ENCODE results near the gene TBRG4.
A peak's percentile ranks its signal among the peaks of the same experiment; 100 is the strongest.

Gene TBRG4

DNA sequence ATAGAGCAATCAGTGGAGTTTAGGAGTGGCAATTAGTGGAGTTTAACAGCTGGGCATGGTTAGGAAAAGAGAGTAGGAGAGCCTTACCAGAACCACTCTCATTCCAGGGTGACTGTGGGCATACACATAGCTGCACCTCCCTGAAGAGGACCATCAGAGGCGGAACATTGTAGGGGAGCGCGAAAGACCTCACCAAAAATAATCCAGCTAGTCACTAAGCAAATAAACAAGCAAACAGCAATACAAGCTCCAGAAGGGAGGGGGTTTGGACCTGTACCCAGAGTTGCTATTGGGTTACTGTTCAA, 18.6 kb downstream of the TBRG4 start:
- H3K4me1 ChIP-seq = 0 out of 2 replicates have a peak, but pooled peaks cover 2% of the 10 kb centered on the region
- no peaks in the 10 kb centered on the region for H3K9me3 ChIP-seq
- TF ChIP-seq, protein P1, sequence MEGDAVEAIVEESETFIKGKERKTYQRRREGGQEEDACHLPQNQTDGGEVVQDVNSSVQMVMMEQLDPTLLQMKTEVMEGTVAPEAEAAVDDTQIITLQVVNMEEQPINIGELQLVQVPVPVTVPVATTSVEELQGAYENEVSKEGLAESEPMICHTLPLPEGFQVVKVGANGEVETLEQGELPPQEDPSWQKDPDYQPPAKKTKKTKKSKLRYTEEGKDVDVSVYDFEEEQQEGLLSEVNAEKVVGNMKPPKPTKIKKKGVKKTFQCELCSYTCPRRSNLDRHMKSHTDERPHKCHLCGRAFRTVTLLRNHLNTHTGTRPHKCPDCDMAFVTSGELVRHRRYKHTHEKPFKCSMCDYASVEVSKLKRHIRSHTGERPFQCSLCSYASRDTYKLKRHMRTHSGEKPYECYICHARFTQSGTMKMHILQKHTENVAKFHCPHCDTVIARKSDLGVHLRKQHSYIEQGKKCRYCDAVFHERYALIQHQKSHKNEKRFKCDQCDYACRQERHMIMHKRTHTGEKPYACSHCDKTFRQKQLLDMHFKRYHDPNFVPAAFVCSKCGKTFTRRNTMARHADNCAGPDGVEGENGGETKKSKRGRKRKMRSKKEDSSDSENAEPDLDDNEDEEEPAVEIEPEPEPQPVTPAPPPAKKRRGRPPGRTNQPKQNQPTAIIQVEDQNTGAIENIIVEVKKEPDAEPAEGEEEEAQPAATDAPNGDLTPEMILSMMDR (IDR thresholded peaks at IDR 0.05; ENCODE audit: low read depth, low read length) = no peak
- no peak for DNase-seq
- no peak overlapping the region for H3K4me3 ChIP-seq (ENCODE audit: low read depth, low read length)
- H3K36me3 ChIP-seq = no peaks in the 10 kb centered on the region
- no peaks in the 10 kb centered on the region for H3K27me3 ChIP-seq

DNA sequence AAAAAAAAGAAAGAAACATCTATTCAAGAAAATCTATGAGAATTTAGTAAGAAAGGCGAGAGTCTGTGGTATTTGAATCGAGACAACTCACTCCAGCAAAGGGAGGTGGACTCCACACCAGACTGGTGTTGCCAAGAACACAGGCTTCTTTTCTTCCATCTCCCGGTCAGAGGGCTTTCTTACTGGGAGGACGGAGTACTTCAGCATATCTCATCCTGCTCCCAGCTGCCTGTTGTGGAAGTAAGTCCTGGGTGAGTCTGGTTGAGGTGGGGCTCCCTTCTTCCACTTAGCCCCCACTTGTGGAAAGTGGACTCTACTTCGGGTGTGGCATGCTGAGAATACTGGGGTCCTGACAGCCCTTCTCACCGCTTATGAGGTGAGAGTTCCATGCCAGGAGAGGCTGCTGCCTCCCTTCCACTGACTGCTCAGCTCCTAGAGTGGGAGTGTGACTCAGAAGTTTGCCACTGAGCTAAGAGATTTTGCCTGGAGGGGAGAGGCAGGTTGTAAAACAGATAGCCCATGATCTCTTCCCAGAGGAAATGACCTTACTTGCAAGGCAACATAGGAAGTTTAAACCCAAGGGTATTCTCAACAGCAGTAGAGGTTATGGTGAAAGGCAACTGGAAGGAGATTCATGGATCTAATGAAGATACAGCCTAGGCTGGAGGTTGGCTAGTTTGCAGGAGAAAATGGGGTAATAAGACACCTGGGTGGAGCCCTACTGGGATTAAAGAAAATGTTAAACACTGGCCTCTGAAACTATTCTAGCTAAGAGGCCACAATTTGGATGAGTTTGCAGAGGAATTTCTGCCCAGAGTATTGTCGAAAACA, 19.2 kb downstream of the TBRG4 start:
- Histone ChIP-seq H3K4me3 (ENCODE audit: low read depth, low read length) (no peak overlapping the region), H3K27me3 (no peaks in the 10 kb centered on the region), H3K36me3 (no peaks in the 10 kb centered on the region), H3K9me3 (no peaks in the 10 kb centered on the region), H3K4me1 (0 out of 2 replicates have a peak, but pooled peaks cover 2% of the 10 kb centered on the region)
- DNase-seq = no peak
- TF ChIP-seq, protein P1 (IDR thresholded peaks at IDR 0.05; ENCODE audit: low read depth, low read length) = no peak

DNA sequence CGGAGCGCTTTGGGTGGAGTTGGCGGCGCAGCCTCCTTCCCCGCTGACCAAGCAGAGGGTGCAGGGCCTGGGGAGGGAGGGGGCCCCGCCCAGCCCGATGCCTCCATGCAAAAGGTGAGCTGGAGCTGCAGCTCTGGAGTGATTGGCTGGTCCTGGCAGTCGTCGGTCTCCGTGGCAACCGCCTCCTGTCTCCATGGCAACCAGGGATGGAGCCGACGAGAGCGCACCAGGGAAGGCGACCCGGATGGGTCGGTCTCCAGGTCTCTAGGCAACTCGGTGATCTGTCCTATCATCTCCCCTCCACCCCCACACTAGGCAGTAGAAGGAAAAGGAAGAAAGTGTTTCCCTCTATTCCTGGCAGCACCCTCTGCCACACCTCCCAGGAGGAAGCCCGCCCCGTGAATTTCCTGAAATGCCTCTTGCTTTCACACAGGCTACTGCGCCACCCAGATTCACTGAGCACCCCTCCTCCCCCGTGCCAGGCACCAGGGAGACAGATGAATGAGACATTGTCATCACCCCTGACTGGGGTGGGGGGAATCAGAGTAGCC, 22.1 kb downstream of the TBRG4 start:
- H3K36me3 ChIP-seq = no peaks in the 10 kb centered on the region
- H3K4me1 ChIP-seq = 0 out of 2 replicates have a peak, but pooled peaks cover 2% of the 10 kb centered on the region
- DNase-seq = peak; percentile 83
- TF ChIP-seq, protein P1 (IDR thresholded peaks at IDR 0.05; ENCODE audit: low read depth, low read length) = no peak
- H3K27me3 ChIP-seq = no peaks in the 10 kb centered on the region
- no peaks in the 10 kb centered on the region for H3K9me3 ChIP-seq
- peak overlapping the region; percentile 63 for H3K4me3 ChIP-seq (ENCODE audit: low read depth, low read length)

DNA sequence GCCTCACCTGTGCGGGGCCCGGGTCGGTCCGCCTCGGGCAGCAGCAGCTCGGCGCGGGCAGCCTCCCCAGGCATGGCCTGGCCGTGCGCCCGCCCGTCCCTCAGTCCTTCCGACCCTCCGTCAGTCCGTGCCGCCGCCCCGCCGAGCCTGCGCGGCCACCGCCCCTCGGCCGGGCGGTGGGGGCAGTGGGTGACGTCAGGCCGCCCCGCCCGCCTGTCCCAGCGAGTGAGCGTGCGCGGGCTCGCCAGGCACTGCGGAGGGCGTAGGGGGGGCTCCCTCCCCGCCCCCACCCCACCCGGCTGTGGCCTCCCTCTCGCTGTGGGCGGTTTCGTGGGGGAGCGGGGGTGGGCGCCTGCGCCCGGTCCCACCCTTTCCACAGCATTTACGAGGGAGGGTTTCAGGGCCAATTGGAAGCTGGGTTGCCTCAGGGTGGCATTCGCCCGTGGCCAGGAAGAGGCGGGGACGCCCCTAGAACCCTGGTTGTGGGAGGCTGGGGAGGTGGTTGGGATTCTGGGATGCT, 22.6 kb downstream of the TBRG4 start, which contains the start of gene NACAD:
NACAD (minus strand) TSS at position 149 of the 520 bp plus-strand sequence; CDS start at position 74, 75 bp downstream.
- H3K9me3 ChIP-seq = no peaks in the 10 kb centered on the region
- peak; percentile 65 for DNase-seq
- H3K27me3 ChIP-seq = no peaks in the 10 kb centered on the region
- TF ChIP-seq, protein P1 (IDR thresholded peaks at IDR 0.05; ENCODE audit: low read depth, low read length) = no peak
- 0 out of 2 replicates have a peak, but pooled peaks cover 2% of the 10 kb centered on the region for H3K4me1 ChIP-seq
- H3K4me3 ChIP-seq (ENCODE audit: low read depth, low read length) = peak within 1 kb of the TSS; percentile 63
- H3K36me3 ChIP-seq = no peaks in the 10 kb centered on the region

DNA sequence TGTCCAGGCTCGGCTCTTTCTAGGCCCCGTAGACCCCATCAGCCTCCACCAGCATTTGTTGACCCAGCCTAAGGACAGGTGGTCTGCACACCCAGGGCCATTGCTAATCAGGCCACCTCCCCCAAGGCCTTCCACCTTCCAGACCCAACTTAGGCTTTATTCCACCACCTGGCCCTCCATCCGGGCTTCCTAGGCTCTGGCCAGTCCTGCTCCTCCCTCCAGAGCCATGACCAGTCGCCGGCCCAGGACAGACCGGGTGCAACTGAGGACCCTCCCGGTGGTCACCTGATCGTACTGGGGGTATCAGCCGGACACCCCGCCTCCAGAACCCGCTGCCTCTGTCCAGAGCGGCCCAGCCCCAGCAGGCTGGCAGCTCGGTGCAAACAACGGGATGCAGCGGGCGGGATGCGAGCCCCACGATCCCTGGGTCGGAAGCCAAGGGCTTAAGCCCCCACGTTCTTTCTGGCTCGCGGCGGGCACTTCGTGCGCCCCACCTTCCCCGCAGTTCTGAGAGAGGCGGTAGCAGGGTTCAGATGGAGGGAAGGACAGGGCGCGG, 23.3 kb downstream of the TBRG4 start:
- Histone ChIP-seq H3K36me3 (no peaks in the 10 kb centered on the region), H3K27me3 (no peaks in the 10 kb centered on the region), H3K4me1 (0 out of 2 replicates have a peak, but pooled peaks cover 2% of the 10 kb centered on the region), H3K9me3 (no peaks in the 10 kb centered on the region), H3K4me3 (ENCODE audit: low read depth, low read length) (peak overlapping the region; percentile 63)
- TF ChIP-seq, protein P1 (IDR thresholded peaks at IDR 0.05; ENCODE audit: low read depth, low read length) = no peak
- no peak for DNase-seq

Data from BE2C (cell line).